Measurements from ENCODE around the gene C5orf52. TPM values are rescaled to one million over a fixed set of nuclear protein-coding genes. Genes with fewer than 3 reads are reported as not detected.

Gene C5orf52
- total RNA-seq, 1 experiment from 2014 or later = not detected

DNA sequence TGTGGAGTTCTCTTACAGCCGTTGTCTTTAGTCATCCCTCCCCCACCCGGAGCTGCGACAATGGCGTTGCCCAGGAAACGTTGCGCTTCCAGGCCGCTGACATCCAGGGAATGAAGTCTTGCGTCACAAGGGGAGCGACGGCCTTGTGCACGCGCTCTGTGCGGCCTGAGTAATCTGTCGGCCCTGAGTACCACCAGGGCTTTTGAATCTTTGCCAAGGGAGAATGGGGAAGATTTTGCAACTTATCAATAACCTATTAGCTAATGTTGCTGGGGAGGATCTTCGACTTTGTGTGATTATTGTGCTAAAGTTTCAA lies 19.0 kb upstream of the C5orf52 start, which contains the start of gene SOX30:
Gene SOX30 (minus strand): TSS at position 62 of the 316 bp plus-strand sequence. CDS start 360 bp downstream, outside the sequence.
- H2AFZ ChIP-seq (ENCODE audit: low read length) = no peak within 1 kb of the TSS
- H3K4me1 Mint-ChIP-seq = peaks cover 0 to 4% of the 10 kb centered on the region in 2 experiments; a peak in 1 of 4 replicates
- peaks cover 2% of the 10 kb centered on the region for H3K23me2 ChIP-seq (ENCODE audit: insufficient read length, low read depth, low read length, poor library complexity, severe bottlenecking)
- H4K20me1 ChIP-seq (ENCODE audit: control insufficient read depth, insufficient read depth, insufficient read length) = no peaks in the 10 kb centered on the region
- no peak for DNase-seq
- H2BK15ac ChIP-seq (ENCODE audit: low read depth, low read length) = no peak within 1 kb of the TSS
- H2BK5ac ChIP-seq (ENCODE audit: insufficient read length, low read length) = no peak within 1 kb of the TSS
- H4K8ac ChIP-seq (replicated peaks; ENCODE audit: insufficient read length, low read depth, low read length) = no peak within 1 kb of the TSS
- no peaks in the 10 kb centered on the region for H3K79me1 ChIP-seq (ENCODE audit: insufficient read depth, low read depth, low read length, poor library complexity, severe bottlenecking)
- TF ChIP-seq, protein P1, sequence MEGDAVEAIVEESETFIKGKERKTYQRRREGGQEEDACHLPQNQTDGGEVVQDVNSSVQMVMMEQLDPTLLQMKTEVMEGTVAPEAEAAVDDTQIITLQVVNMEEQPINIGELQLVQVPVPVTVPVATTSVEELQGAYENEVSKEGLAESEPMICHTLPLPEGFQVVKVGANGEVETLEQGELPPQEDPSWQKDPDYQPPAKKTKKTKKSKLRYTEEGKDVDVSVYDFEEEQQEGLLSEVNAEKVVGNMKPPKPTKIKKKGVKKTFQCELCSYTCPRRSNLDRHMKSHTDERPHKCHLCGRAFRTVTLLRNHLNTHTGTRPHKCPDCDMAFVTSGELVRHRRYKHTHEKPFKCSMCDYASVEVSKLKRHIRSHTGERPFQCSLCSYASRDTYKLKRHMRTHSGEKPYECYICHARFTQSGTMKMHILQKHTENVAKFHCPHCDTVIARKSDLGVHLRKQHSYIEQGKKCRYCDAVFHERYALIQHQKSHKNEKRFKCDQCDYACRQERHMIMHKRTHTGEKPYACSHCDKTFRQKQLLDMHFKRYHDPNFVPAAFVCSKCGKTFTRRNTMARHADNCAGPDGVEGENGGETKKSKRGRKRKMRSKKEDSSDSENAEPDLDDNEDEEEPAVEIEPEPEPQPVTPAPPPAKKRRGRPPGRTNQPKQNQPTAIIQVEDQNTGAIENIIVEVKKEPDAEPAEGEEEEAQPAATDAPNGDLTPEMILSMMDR (conservative IDR thresholded peaks at IDR 0.05) = no peak
- H2AK5ac ChIP-seq (ENCODE audit: insufficient read length, low read length) = no peak within 1 kb of the TSS
- peaks cover 17 to 29% of the 10 kb centered on the region in 2 experiments for H3K9me3 Mint-ChIP-seq
- H3K36me3 Mint-ChIP-seq (ENCODE audit: insufficient read depth in 1 of 3, low read depth in 3 of 3) = peaks cover 4 to 9% (median 6%) of the 10 kb centered on the region in 3 experiments; a peak in 6 of 7 replicates
- H3K27me3 ChIP-seq (ENCODE audit: insufficient read depth, low read length) = no peaks in the 10 kb centered on the region
- H3K18ac ChIP-seq (ENCODE audit: insufficient read length, low read depth, low read length) = peak within 1 kb of the TSS; percentile 83
- peak within 1 kb of the TSS; percentile 85 for H3K14ac ChIP-seq (ENCODE audit: insufficient read depth, low read length)
- no peak within 1 kb of the TSS for H4K5ac ChIP-seq (ENCODE audit: insufficient read length, low read depth, low read length)
- peaks cover 8% of the 10 kb centered on the region for H3K27me3 Mint-ChIP-seq (ENCODE audit: low read depth)
- no peak within 1 kb of the TSS for H3K4me2 ChIP-seq (ENCODE audit: insufficient read depth, insufficient read length, low read length)
- no peak within 1 kb of the TSS for H3K56ac ChIP-seq (ENCODE audit: insufficient read length, low read depth, low read length)
- H3K9me3 ChIP-seq (ENCODE audit: control insufficient read depth, low read depth, low read length) = peaks cover 4% of the 10 kb centered on the region
- no peak within 1 kb of the TSS for H2BK12ac ChIP-seq (ENCODE audit: insufficient read length, low read depth, low read length)
- no CpG with 5 or more reads among the region's 15 CpGs for WGBS (ENCODE audit: extremely low coverage, insufficient read length, low lambda C conversion rate)
- H3K4ac ChIP-seq (ENCODE audit: low read depth, low read length) = no peak within 1 kb of the TSS
- peak within 1 kb of the TSS; percentile 22 to 42; a peak in 1 of 5 replicates for H3K4me3 Mint-ChIP-seq
- no peaks in the 10 kb centered on the region for H3K4me1 ChIP-seq (ENCODE audit: insufficient read depth, low read length)
- no peak within 1 kb of the TSS for H2BK20ac ChIP-seq (ENCODE audit: low read depth, low read length, poor library complexity, severe bottlenecking)
- no peak within 1 kb of the TSS for H3K23ac ChIP-seq (ENCODE audit: insufficient read length, low read depth, low read length)
- H4K91ac ChIP-seq (ENCODE audit: insufficient read length, low read depth, low read length) = no peak within 1 kb of the TSS
- no peaks in the 10 kb centered on the region for H3K79me2 ChIP-seq (ENCODE audit: insufficient read depth, low read length)
- no peak within 1 kb of the TSS for H3K9ac ChIP-seq (ENCODE audit: extremely low read depth, insufficient read length, low read length)
- no peak within 1 kb of the TSS for H2BK120ac ChIP-seq (ENCODE audit: low read depth, low read length, poor library complexity, severe bottlenecking)
- H3T11ph ChIP-seq (ENCODE audit: low read length) = no peak within 1 kb of the TSS
- H3K27ac Mint-ChIP-seq = no peak within 1 kb of the TSS
- H3K27ac ChIP-seq (ENCODE audit: insufficient read length, low read depth, low read length) = no peak within 1 kb of the TSS

Data from H9 (cell line).